Right ventricle myocardium superior (tissue), 1 donor: ENCODE data around the gene HYI. TPM values are rescaled to one million over a fixed set of nuclear protein-coding genes. Genes with fewer than 3 reads are reported as not detected.
"Not testable (repeated sequence)": the region's sequence is repeated elsewhere in the genome, so short reads cannot be mapped to it uniquely, and the experiment has no call there.

Source experiments
- ATAC-seq: fragments of 200-7000 bp; cut with Tn5 transposase; one replicate; pipeline ENCODE4 v1.9.1; 2020; ENCODE audit warnings: mild to moderate bottlenecking; ENCODE audit not compliant: poor library complexity
- DNase-seq: peaks from one replicate; pipeline ENCODE4 v3.0.0-alpha.2; 2020
- intact Hi-C: fragments of 100-400 bp; cut with DNase I; formaldehyde crosslinking; loops from one replicate; pipeline ENCODE4 v1.11.2; 2022
- microRNA-seq: library from miRNA; unstranded; fragments of <30 nt; microRNA quantifications from one replicate; pipeline ENCODE4 v1.2.0, GENCODE V29; 2020
- total RNA-seq: library from RNA; stranded (reverse); fragmentation: NEBNext Ultra II Directional; extraction: Animal tissue kit (Norgen Biotek cat#: 25700); gene quantifications from one replicate; pipeline ENCODE4 v1.2.1, GENCODE V29; 2021
- donor health status: DM: no; HTN: yes; CAD: no; lungs with severe emphysema.

Gene HYI
- total RNA-seq, 1 donor from 2014 or later, result 20.1 TPM

DNA sequence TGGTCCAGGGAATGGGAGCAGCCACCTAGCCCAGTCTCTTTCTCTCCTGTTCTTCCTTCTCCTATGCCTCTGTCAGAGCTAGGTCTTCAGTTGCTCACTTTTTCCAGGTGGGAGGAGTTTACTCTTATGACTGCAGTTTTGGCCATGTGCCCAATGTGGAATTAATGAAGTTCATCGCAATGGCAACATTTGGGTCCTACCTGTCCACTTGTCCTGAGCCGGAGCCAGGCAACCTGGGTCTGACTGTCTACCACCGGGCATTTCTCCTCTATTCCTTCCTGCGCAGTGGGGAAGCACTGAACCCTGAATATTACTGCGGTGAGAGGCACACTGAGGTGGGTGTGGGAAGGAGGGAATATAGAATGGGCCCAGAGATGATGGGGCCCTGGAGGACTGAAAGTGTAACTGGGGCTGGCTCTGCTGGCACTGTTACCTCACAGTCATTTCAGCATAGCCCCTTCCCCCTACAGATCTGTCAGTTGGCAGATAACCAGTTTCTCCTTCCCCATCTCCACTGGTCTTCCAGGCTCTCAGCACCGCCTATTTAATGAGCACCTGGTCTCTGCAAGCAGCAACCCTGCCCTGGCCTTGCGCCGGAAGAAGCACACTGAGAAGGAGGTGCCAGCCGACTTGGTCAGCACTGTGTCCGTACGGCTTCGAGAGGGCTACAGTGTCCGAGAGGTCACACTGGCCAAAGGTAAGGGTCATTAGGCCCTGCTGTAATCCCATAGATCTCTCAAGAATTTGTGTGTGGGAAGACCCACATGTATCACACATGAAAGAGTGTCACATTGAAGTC is 33.9 kb downstream of the HYI start:
- ATAC-seq, result no peak
- DNase-seq, result no peak
- intact Hi-C loops, result loop anchor here (5.0 kb wide), 1 partner anchor 193 kb away; no protein-coding TSS in a partner anchor

- intact Hi-C loops, result loop anchor here (5.0 kb wide), 1 partner anchor 192 kb away; no protein-coding TSS in a partner anchor
- no peak for DNase-seq
- ATAC-seq, result no peak
These were observed 34.9 kb downstream of the HYI start for GRCh38 chr1:43418858-43419257.

GRCh38 chr1:43415901-43416300 is 37.8 kb downstream of the HYI start:
- intact Hi-C loops, result loop anchor here (5.0 kb wide), 1 partner anchor 189 kb away; no protein-coding TSS in a partner anchor

GRCh38 chr1:43414634-43415223 is 39.0 kb downstream of the HYI start:
- intact Hi-C loops, result loop anchor here (5.0 kb wide), 1 partner anchor 187 kb away; no protein-coding TSS in a partner anchor
- DNase-seq (no peak), ATAC-seq (peak; percentile 72)

More at GRCh38 chr1:43415901-43416300, 37.8 kb downstream of the HYI start:
- no peak for DNase-seq
- no peak for ATAC-seq

GRCh38 chr1:43413426-43413825 is 40.3 kb downstream of the HYI start:
- ATAC-seq, DNase-seq, intact Hi-C loops: not testable (repeated sequence)

- intact Hi-C loops, result no loop called here
- DNase-seq (no peak), ATAC-seq (no peak)
These were observed 43.2 kb downstream of the HYI start for GRCh38 chr1:43410571-43410970.

DNA sequence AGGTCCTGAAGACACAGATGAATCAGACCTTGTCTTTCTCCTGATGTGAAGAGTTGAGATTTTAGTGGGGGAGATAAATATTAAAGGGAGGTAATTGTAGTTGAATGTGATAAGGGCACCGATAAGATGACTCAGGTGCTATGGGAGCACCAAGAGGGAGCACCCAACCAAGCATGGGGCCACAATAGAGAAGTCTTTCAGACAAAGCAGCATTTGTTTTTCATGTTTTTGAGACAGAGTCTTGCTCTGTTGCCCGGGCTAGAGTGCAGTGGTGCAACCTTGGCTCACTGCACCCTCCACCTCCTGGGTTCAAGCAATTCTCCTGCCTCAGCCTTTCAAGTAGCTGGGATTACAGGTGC is 47.9 kb downstream of the HYI start:
- ATAC-seq (no peak), DNase-seq (no peak)
- intact Hi-C loops, result no loop called here

DNA sequence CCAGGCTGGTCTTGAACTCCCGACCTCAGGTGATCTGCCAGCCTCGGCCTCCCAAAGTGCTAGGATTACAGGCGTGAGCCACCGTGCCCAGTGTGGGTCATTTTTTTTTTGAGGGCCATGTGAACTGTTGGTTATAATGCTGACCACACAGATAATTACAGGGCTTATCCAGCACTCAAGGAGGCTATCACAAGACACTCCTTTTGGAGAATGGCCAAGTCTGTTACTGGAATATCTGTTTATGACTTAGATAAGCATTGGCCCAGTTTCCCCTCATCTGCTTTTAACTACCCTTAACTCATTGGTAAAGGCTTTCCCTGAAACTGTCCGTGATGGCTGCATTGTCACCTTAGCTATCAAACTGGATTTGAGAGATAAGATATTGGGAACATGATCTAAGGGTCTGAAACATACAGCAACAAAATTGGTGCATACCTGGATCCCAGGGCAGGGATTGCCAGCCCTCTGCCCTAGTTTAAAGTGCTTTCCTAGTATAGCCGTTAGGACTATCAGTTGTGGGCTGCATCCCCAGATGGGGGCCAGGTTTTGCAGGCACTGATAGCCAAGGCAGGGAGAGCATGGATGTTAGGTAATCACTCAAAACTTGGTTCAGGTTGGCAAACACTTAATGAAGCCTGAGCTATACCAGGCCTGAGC is 48.4 kb downstream of the HYI start:
- intact Hi-C loops, result no loop called here
- DNase-seq, result no peak
- peak; percentile 59 for ATAC-seq

DNA sequence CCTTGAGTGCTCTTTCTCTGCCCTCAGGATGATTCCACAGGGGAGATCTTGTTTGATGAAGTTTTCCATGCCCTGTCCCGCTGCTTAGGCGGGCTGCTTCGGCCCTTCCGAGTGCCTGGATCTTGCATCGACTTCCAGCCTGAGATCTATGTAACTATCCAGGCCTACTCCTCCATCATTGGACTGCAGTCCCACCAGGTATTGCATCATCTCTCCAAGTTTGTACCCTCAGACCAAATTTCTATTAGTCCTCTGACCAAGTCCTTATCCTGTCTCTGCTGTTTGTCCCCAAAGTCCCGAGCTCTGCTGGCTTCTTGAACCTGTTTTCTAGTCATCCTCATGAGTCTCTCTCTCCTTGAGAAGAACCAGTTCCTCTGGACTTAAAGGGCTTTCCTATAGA is 49.4 kb downstream of the HYI start:
- intact Hi-C loops, result no loop called here
- no peak for ATAC-seq
- no peak for DNase-seq

DNA sequence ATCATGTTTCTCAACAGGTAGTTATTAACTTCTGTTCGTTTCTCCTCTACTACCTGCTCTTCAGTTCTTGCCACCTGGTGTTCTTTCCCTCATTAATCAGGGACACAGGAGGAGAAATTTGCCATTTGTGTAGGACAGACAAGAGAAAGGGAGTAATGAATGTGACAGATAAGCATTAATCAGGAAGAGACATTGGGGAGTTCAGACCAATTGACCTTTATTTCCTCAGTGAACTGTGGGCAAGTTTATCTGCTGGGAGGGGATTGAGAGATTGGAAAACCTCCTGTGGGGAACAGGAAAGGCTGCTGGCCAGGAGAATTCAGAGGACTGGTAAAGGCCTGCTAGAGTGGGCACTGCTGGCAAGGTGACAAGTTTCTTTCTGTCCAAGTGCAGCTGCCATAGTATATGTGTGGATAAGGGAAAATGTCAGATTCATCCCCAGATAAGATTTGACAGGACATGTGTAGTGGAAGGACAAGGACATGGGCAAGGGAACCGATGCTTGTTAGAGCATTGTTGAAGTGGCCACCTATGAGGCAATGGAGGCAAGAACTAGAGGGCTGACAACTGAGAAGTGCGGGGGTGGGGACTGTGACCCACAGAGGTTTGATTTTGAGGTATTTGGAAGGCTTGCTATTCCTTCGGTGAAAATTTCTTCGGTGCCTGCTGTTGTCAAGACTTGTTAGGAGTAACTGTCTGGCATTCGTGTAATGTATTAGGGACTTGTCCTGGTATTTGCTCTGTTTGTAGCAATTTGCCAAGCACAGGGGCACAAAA is 51.5 kb downstream of the HYI start:
- DNase-seq, result no peak
- intact Hi-C loops, result no loop called here
- ATAC-seq, result no peak

Small RNA genes lying within 50 kb of the gene (microRNA-seq; reads per million reads assigned to microRNA genes)
- not detected for gene MIR6735

Other genes with a start within 250 kb of the HYI start
- gene TMEM125, start 183.9 kb downstream of the HYI start, total RNA-seq, result not detected
- gene C1orf210, start 168.3 kb downstream of the HYI start, total RNA-seq, result not detected
- gene TIE1, start 152.9 kb downstream of the HYI start, total RNA-seq, result 18.5 TPM
- 0.40 TPM for gene MPL, start 116.1 kb downstream of the HYI start, total RNA-seq
- gene CDC20, start 95.0 kb downstream of the HYI start, total RNA-seq, result 0.83 TPM
- gene ELOVL1, start 85.9 kb downstream of the HYI start, total RNA-seq, result 29.3 TPM
- gene MED8, start 64.1 kb downstream of the HYI start, total RNA-seq, result 16.5 TPM
- gene SZT2, start 64.0 kb downstream of the HYI start, total RNA-seq, result 26.8 TPM
- 4.2 TPM for gene PTPRF, start 77.0 kb upstream of the HYI start, total RNA-seq
- gene KDM4A, start 196.2 kb upstream of the HYI start, total RNA-seq, result 13.2 TPM